HG03103 (cell line): ENCODE results near the gene EHF.
"Not testable (repeated sequence)": the region's sequence is repeated elsewhere in the genome, so short reads cannot be mapped to it uniquely, and the experiment has no call there.

Experiments used
- ATAC-seq: cut with Tn5 transposase; IDR thresholded peaks from one replicate; pipeline ENCODE4 v1.9.1; 2021; ENCODE audit warnings: low read depth; ENCODE audit not compliant: unreplicated experiment

The EHF gene

GRCh38 chr11:34659096-34659733 is 38.3 kb downstream of the EHF start:
- no peak for ATAC-seq

DNA sequence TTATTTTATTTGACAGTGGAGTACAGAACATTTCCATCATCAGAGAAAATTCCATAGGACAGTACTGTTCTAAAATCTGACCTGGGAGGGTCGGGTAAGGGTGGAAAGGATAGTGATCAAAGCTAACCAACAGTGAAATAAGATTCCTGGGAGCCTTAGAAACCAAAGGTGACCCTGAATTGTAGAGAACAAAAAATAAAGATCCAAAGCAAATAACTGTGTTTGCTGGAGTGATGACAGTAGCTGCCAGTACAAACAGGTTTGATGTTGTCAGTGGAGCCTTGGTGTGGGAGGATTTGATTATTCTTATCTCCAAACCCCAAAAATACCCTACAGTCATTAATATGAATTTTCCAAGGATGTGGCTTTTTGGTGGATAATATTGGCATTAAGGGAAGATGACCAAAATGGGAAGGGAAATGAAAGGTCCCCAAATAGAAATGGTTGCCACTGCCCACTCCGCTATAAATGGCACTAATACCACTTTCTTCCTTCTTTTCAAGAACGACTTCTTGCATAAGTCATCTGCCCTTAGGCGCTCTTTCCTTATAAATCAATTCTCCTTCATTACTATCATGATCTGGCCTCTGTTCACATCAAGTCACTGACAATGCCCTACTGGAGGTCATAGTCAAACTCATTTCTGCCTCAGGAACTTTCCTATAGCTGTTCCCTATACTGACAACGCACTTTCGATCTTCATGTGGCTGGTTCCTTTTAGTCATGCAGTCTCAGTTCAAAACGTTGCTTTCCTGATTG is 44.4 kb downstream of the EHF start:
- no peak for ATAC-seq

- ATAC-seq, result no peak
These were observed 47.1 kb downstream of the EHF start for GRCh38 chr11:34667810-34668582.

DNA sequence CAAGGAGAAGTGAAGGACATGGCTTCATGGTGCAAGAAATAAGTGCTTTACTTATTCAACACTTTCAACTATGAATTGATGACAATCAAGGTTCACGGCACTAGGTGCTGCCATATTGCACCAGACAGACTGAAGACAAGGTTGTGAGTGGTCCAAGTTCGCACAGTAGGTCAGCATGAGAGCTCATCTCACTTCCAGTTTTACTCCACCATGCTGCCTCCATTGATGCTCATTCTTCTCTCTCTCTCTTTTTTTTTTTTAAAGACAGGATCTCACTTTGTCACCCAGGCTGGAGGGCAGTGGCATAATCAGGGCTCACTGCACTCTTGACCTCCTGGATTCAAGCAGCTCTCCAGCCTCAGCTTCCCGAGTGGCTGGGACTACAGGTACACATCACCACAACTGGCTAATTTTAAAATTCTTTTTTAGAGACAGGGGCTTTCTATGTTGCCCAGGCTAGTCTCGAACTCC is 47.7 kb downstream of the EHF start:
- ATAC-seq, result no peak

GRCh38 chr11:34669458-34669857 is 48.6 kb downstream of the EHF start:
- no peak for ATAC-seq

DNA sequence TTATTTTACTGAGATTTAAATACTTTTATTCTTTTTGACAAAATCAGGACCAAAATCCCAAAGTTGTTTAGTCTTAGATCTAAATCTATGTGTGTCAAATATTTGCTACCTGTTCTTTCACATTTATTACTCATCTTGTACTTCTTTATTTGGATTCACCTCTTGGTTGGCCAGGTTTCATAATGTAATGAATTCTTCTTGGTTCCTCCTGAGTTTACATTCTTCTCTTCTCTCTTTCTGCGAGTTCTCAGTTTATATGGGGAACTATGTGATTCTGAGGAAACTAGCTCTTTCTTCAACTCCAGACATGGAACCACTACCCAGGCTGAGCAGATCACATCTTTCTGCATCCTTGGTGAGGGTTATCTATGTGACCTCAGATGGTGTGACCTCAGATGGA is 50.2 kb downstream of the EHF start:
- no peak for ATAC-seq

- no peak for ATAC-seq
These were observed 51.1 kb downstream of the EHF start for GRCh38 chr11:34671946-34672345.

DNA sequence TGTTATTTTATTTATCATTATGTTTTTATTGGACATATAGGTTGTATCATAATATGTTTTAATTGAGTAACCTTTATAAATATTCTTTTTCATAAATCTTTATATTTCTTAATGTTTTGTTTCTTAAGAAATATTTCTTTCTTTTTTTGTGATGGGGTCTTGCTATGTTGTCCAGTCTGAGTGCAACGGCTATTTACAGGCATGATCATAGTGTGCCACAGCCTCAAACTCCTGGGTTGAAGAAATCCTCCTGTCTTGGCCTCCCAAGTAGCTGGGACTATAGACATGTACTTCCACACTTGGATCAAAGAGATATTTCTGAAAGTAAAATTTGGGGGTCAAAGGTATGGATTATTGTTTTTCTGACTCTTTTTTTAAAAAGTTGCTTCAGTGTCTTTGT is 53.1 kb downstream of the EHF start:
- ATAC-seq, result no peak

- no peak for ATAC-seq
These were observed 55.3 kb downstream of the EHF start for GRCh38 chr11:34676227-34676626.

DNA sequence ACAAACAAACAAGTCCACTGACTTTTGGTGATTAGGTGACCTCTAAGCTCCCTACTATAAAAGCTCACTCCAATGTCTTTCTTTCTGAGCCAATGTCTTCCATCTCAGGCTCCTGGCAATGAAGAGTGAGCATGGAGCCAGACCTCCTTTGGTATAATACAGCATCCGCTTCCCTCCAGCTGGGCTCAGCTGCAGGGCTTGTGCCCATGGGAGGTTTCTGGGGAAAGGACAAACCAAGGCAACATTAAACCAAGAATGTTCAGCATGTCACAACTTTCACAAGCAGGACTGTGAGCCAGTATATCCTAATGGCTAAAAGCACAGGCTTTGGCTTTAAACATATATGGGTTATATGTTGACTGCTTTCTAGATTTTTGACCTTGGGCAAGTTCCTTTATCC is 58.8 kb downstream of the EHF start:
- ATAC-seq, result no peak

DNA sequence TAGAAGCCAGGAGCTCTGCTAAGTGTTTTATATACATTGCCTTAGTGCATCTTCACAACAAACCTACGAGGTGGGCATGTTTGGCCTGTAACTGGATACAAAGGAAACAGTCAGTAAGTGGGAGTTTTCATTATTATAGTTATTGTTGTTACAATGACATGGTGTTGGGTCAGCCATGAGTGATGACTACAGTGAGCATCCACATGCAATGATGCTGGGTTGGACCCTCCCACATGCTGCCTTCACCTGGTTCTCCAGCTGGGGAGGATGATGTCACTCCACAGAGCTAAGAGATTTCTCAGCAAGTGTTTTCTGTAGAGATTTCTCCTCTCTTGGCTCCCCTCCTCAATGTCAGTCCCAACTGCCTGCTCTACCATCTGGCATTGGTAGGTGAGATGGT is 59.3 kb downstream of the EHF start:
- ATAC-seq, result no peak

DNA sequence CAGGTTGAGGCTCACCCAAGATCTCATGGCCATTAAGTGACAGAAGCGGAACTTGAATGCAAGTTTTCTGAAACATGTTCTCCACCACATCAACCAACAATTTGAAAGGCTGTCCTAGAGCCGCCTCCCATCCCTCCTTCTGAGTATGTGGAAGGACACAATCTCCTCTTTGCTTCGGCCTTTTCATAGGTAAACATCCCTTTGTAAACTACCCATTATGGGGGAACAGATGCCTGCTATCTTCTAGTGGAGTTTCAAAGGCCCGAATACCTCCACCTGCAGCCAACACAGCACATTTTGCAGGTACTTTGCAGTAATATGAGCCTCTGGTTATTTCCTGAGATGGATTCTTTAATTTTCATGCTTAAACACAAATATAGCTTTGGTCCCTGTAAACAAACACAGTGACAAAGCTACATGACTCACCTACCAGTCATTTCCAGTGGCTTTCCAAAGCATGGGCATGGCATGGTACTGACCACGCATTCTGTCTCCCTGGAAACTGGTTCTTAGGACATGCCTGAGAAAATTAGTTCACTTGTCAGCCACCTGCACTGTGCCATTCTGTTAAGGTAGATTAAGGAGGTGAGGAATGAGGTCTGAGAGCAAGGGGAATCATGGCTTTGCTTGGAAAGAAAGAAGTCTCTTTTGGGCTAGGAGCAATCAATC is 60.2 kb downstream of the EHF start:
- ATAC-seq, result no peak

- no peak for ATAC-seq
These were observed 61.9 kb downstream of the EHF start for GRCh38 chr11:34682825-34683224.

GRCh38 chr11:34683396-34683795 is 62.5 kb downstream of the EHF start:
- no peak for ATAC-seq

- no peak for ATAC-seq
These were observed 65.0 kb downstream of the EHF start for GRCh38 chr11:34685864-34686263.

DNA sequence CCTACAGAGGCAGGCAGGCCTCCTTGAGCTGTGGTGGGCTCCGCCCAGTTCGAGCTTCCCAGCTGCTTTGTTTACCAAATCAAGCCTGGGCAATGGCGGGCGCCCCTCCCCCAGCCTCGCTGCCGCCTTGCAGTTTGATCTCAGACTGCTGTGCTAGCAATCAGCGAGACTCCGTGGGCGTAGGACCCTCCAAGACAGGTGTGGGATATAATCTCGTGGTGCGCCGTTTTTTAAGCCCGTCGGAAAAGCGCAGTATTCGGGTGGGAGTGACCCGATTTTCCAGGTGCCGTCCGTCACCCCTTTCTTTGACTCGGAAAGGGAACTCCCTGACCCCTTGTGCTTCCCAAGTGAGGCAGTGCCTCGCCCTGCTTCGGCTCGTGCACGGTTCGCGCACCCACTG is 71.4 kb downstream of the EHF start:
- ATAC-seq, result not testable (repeated sequence)

- ATAC-seq, result no peak
These were observed 76.0 kb downstream of the EHF start for GRCh38 chr11:34696862-34697261.

DNA sequence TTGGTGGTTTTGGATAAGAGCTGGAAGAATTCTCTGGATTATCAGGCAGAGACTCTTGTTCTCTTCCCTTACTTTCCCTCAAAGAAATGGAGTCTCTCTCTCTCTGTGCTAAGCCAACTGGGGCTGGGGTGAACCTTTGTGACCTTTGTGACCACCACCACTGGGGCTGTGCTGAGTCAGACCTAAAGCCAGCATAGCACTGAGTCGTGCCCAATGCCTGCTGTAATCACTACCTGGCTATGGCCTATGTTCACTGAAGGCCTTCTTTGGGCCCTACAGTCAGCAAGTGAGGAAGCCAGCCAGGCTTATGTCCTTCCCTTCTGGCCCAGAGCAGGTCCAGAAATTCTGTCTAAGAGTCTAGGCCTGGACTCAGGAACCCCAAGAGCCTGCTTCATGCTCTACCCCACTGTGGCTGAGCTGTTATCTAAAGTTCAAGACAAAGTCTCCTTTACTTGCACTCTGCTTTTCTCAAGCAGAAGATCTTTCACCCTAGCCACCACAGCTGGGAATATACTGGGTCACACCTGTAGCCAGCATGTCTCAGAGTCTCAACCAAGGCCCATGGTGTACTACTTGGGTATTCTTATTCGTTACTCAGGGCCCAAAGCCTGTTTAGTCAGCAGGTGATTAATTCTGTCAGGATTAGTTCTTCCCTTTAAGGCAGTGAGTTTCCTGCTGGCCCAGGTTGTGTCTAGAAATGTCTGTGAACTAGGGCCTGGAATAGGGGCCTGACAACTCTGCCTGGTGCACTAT is 86.0 kb downstream of the EHF start:
- no peak for ATAC-seq

DNA sequence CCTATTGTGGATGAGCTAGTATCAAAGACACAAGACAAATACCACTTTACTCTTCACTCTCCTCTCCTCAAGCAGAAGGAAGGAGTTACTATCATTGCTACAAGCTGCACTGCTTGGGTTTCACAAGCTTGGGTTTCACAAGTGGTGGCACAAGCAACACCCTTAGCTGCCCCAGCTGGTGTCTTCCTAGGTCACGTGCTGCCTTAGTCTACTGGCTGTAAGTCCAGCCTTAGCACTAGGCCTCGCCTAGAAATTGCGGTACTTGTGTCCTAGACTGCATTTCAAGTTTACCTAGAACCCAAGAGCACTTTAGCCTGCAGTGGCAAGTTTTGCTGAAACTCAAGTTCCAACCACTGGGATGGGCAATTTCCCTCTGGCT is 86.6 kb downstream of the EHF start:
- no peak for ATAC-seq
